ENCODE data around the gene ADAMTS19. TPM values are rescaled to one million over a fixed set of nuclear protein-coding genes. Genes with fewer than 3 reads are reported as not detected.

The ADAMTS19 gene
- polyA plus RNA-seq, 1 donor (not counting 4 experiments of a cell fraction or from before 2014, with no cell fraction given) = 0.08 TPM

DNA sequence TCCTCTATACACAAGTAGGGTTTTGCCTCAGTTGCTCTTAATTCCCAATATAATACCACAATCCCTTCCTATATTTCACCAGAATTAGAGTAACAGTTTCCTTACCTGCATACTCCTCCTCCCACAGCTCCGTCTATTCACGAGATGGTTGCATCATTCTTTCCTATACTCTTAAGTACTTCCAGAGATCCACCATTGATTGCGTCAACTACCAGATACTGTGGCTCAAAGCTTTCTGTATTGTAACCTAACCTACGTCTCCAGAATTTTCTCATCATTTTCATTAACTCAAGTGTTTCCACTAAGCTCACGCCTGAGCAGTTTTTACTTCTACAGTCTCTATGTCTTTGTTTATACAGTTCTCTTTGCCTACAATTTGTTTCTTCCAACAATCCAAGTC lies 256.6 kb downstream of the ADAMTS19 start:
- no peaks in the 10 kb centered on the region for H3K36me3 ChIP-seq (ENCODE audit: control insufficient read depth in 2 of 2, extremely low read depth in 1 of 2, insufficient read depth in 2 of 2, low read length in 2 of 2)
- no peak overlapping the region for H3K4me3 ChIP-seq (ENCODE audit: control insufficient read depth in 2 of 3, extremely low read depth in 1 of 3, insufficient read depth in 2 of 3, low read depth in 1 of 3, low read length in 3 of 3)
- no peak overlapping the region for H3K4me2 ChIP-seq (ENCODE audit: control insufficient read depth, extremely low read depth, insufficient read depth, low read depth, low read length)
- H3K9me1 ChIP-seq (ENCODE audit: control insufficient read depth, extremely low read depth, insufficient read depth, low read length) = no peaks in the 10 kb centered on the region
- H3K79me2 ChIP-seq (ENCODE audit: control insufficient read depth, insufficient read depth, low read length) = no peaks in the 10 kb centered on the region
- H4K20me1 ChIP-seq (ENCODE audit: control insufficient read depth, extremely low read depth, insufficient read depth, low read length) = no peaks in the 10 kb centered on the region
- dilution Hi-C loops (cut with MboI; ENCODE audit: extremely low pct_ligation_motif_present, low sequenced_read_pairs) = no loop called here
- no peak overlapping the region for H3K9ac ChIP-seq (ENCODE audit: control insufficient read depth, extremely low read depth, insufficient read depth, low read length)
- FAIRE-seq = no peak
- H3K27ac ChIP-seq (ENCODE audit: control insufficient read depth, insufficient read depth, low read length) = no peak overlapping the region
- DNase-seq (ENCODE audit: low read depth, low spot score) = no peak
- no peak overlapping the region for H2AFZ ChIP-seq (ENCODE audit: control insufficient read depth, low read length)
- H3K9me3 ChIP-seq (ENCODE audit: control insufficient read depth, low read depth, low read length) = no peaks in the 10 kb centered on the region
- no peak for TF ChIP-seq EZH2 (IDR thresholded peaks at IDR 0.05; ENCODE audit: low read length)
- TF ChIP-seq, protein P1, sequence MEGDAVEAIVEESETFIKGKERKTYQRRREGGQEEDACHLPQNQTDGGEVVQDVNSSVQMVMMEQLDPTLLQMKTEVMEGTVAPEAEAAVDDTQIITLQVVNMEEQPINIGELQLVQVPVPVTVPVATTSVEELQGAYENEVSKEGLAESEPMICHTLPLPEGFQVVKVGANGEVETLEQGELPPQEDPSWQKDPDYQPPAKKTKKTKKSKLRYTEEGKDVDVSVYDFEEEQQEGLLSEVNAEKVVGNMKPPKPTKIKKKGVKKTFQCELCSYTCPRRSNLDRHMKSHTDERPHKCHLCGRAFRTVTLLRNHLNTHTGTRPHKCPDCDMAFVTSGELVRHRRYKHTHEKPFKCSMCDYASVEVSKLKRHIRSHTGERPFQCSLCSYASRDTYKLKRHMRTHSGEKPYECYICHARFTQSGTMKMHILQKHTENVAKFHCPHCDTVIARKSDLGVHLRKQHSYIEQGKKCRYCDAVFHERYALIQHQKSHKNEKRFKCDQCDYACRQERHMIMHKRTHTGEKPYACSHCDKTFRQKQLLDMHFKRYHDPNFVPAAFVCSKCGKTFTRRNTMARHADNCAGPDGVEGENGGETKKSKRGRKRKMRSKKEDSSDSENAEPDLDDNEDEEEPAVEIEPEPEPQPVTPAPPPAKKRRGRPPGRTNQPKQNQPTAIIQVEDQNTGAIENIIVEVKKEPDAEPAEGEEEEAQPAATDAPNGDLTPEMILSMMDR (optimal IDR thresholded peaks at IDR 0.05 in 1 of 3, IDR thresholded peaks at IDR 0.05 in 1 of 3, conservative IDR thresholded peaks at IDR 0.05 in 1 of 3; ENCODE audit: extremely low read depth in 1 of 3, insufficient read depth in 2 of 3, low read length in 3 of 3) = no peak
- H3K27me3 ChIP-seq (ENCODE audit: control insufficient read depth, extremely low read depth, insufficient read depth, low read length) = no peaks in the 10 kb centered on the region
- no peaks in the 10 kb centered on the region for H3K4me1 ChIP-seq (ENCODE audit: control insufficient read depth, extremely low read depth, insufficient read depth, low read length)

GRCh38 chr5:129717751-129718310 lies 257.7 kb downstream of the ADAMTS19 start:
- FAIRE-seq = no peak

More at GRCh38 chr5:129717751-129718310, 257.7 kb downstream of the ADAMTS19 start:
- no peaks in the 10 kb centered on the region for H3K27me3 ChIP-seq (ENCODE audit: control insufficient read depth, extremely low read depth, insufficient read depth, low read length)
- no peak overlapping the region for H2AFZ ChIP-seq (ENCODE audit: control insufficient read depth, low read length)
- H3K79me2 ChIP-seq (ENCODE audit: control insufficient read depth, insufficient read depth, low read length) = no peaks in the 10 kb centered on the region
- no peak for DNase-seq (ENCODE audit: low read depth, low spot score)
- H3K4me3 ChIP-seq (ENCODE audit: control insufficient read depth in 2 of 3, extremely low read depth in 1 of 3, insufficient read depth in 2 of 3, low read depth in 1 of 3, low read length in 3 of 3) = no peak overlapping the region
- H3K9me3 ChIP-seq (ENCODE audit: control insufficient read depth, low read depth, low read length) = no peaks in the 10 kb centered on the region
- H4K20me1 ChIP-seq (ENCODE audit: control insufficient read depth, extremely low read depth, insufficient read depth, low read length) = no peaks in the 10 kb centered on the region
- H3K9me1 ChIP-seq (ENCODE audit: control insufficient read depth, extremely low read depth, insufficient read depth, low read length) = no peaks in the 10 kb centered on the region
- no peak overlapping the region for H3K9ac ChIP-seq (ENCODE audit: control insufficient read depth, extremely low read depth, insufficient read depth, low read length)
- TF ChIP-seq, protein P1 (optimal IDR thresholded peaks at IDR 0.05 in 1 of 3, IDR thresholded peaks at IDR 0.05 in 1 of 3, conservative IDR thresholded peaks at IDR 0.05 in 1 of 3; ENCODE audit: extremely low read depth in 1 of 3, insufficient read depth in 2 of 3, low read length in 3 of 3) = no peak
- no peak for TF ChIP-seq EZH2 (IDR thresholded peaks at IDR 0.05; ENCODE audit: low read length)
- dilution Hi-C loops (cut with MboI; ENCODE audit: extremely low pct_ligation_motif_present, low sequenced_read_pairs) = no loop called here
- no peak overlapping the region for H3K27ac ChIP-seq (ENCODE audit: control insufficient read depth, insufficient read depth, low read length)
- no peak overlapping the region for H3K4me2 ChIP-seq (ENCODE audit: control insufficient read depth, extremely low read depth, insufficient read depth, low read depth, low read length)
- H3K36me3 ChIP-seq (ENCODE audit: control insufficient read depth in 2 of 2, extremely low read depth in 1 of 2, insufficient read depth in 2 of 2, low read length in 2 of 2) = no peaks in the 10 kb centered on the region
- no peaks in the 10 kb centered on the region for H3K4me1 ChIP-seq (ENCODE audit: control insufficient read depth, extremely low read depth, insufficient read depth, low read length)

All from keratinocyte (primary cell).